ENCODE data around the gene ARHGEF39.

Gene ARHGEF39

GRCh38 chr9:35618854-35619799 lies 45.9 kb downstream of the ARHGEF39 start:
- Histone ChIP-seq H3K27ac (replicated peaks) (peak overlapping the region; percentile 57), H3K4me3 (replicated peaks; ENCODE audit: insufficient read depth, low read length) (no peak overlapping the region), H3K27me3 (ENCODE audit: insufficient read depth, poor library complexity, severe bottlenecking) (no peaks in the 10 kb centered on the region)
- 0 out of 2 replicates have a peak, but pooled peaks have one; percentile 49 for TF ChIP-seq POLR2AphosphoS5 (IDR thresholded peaks at IDR 0.05; ENCODE audit: low read depth)
- peak; percentile 33; the same call in 1 of the 2 replicates for TF ChIP-seq GABPA (IDR thresholded peaks at IDR 0.05; ENCODE audit: low read depth)
- no peak for TF ChIP-seq CTCF (IDR thresholded peaks at IDR 0.05; ENCODE audit: insufficient read depth, low read length)
- peak; percentile 61; the same call in 1 of the 2 replicates for TF ChIP-seq SPI1 (IDR thresholded peaks at IDR 0.05; ENCODE audit: borderline replicate concordance, low read depth)
- TF ChIP-seq REST (IDR thresholded peaks at IDR 0.05; ENCODE audit: insufficient replicate concordance, low read depth) = no peak
- DNase-seq (ENCODE audit: low read depth in 1 of 2, low spot score in 1 of 2) = peak in 1 of 2 experiments; percentile 78

- peak within 1 kb of the TSS; percentile 38 for H3K4me3 ChIP-seq (replicated peaks; ENCODE audit: insufficient read depth, low read length)
- peak in 1 of 2 experiments; percentile 61 for DNase-seq (ENCODE audit: low read depth in 1 of 2, low spot score in 1 of 2)
- TF ChIP-seq SPI1 (IDR thresholded peaks at IDR 0.05; ENCODE audit: borderline replicate concordance, low read depth) (peak; percentile 42; the same call in 1 of the 2 replicates), CTCF (IDR thresholded peaks at IDR 0.05; ENCODE audit: insufficient read depth, low read length) (no peak)
- peak within 1 kb of the TSS; percentile 57 for H3K27ac ChIP-seq (replicated peaks)
- no peaks in the 10 kb centered on the region for H3K27me3 ChIP-seq (ENCODE audit: insufficient read depth, poor library complexity, severe bottlenecking)
These were observed 46.7 kb downstream of the ARHGEF39 start, which contains the start of gene CD72 for GRCh38 chr9:35618325-35618727. Gene CD72, minus strand, starts transcription at chr9:35618413. Its CDS starts 110 bp downstream, at chr9:35618303.

GRCh38 chr9:35617548-35617947 lies 47.4 kb downstream of the ARHGEF39 start:
- TF ChIP-seq CTCF (IDR thresholded peaks at IDR 0.05; ENCODE audit: insufficient read depth, low read length) (no peak), POLR2AphosphoS5 (IDR thresholded peaks at IDR 0.05; ENCODE audit: low read depth) (no peak), REST (IDR thresholded peaks at IDR 0.05; ENCODE audit: insufficient replicate concordance, low read depth) (no peak), SPI1 (IDR thresholded peaks at IDR 0.05; ENCODE audit: borderline replicate concordance, low read depth) (no peak), GABPA (IDR thresholded peaks at IDR 0.05; ENCODE audit: low read depth) (no peak)
- Histone ChIP-seq H3K4me3 (replicated peaks; ENCODE audit: insufficient read depth, low read length) (no peak overlapping the region; the same call in 1 of the 2 replicates), H3K27ac (replicated peaks) (no peak overlapping the region), H3K27me3 (ENCODE audit: insufficient read depth, poor library complexity, severe bottlenecking) (no peaks in the 10 kb centered on the region)
- DNase-seq (ENCODE audit: low read depth in 1 of 2, low spot score in 1 of 2) = no peak
